ENCODE results near the gene LETMD1.
"Not testable (repeated sequence)": the region's sequence is repeated elsewhere in the genome, so short reads cannot be mapped to it uniquely, and the experiment has no call there.

The LETMD1 gene, protein sequence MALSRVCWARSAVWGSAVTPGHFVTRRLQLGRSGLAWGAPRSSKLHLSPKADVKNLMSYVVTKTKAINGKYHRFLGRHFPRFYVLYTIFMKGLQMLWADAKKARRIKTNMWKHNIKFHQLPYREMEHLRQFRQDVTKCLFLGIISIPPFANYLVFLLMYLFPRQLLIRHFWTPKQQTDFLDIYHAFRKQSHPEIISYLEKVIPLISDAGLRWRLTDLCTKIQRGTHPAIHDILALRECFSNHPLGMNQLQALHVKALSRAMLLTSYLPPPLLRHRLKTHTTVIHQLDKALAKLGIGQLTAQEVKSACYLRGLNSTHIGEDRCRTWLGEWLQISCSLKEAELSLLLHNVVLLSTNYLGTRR

DNA sequence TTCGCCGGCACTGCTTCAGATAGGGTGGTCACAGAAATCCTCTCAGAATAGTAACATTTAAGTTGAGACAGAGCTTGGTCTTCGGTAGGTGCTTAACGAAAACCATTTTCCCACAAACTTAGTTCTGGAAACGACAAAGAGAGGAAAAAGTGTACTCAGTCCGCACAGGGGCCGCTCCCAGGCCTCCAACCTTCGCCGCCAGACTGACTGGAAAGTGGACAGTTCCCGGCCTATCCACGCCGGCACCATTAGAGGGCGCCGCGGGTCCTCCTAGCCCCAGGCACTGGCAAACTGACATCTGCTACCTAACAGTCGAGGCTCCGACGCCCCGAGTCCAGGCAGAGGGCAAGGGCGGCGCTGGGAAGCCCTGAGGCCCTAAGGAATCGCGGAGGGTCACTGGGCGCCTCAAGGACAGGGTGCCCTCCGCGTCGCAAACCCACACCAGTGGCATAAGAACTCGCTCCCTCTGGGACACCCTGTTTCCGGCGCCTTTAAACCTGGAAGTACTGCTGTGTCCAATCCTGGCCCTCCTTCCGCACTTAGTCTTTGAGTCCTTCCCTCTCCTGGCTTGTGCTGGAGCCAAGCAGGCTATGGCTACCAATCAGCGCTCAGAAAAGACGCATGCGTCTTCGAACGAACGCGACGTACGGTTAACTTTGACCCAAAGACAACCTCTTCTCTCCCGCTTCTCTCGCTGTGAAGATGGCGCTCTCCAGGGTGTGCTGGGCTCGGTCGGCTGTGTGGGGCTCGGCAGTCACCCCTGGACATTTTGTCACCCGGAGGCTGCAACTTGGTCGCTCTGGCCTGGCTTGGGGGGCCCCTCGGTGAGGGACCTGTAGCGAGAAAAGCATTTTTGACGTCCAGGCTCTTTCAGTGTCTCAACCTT, at the start of gene LETMD1:
TSS of gene LETMD1 (plus strand) at position 673 of the 886 bp plus-strand sequence. CDS start at position 703, 30 bp downstream.
- peak; percentile 73 to 82 (median 80) for DNase-seq

DNA sequence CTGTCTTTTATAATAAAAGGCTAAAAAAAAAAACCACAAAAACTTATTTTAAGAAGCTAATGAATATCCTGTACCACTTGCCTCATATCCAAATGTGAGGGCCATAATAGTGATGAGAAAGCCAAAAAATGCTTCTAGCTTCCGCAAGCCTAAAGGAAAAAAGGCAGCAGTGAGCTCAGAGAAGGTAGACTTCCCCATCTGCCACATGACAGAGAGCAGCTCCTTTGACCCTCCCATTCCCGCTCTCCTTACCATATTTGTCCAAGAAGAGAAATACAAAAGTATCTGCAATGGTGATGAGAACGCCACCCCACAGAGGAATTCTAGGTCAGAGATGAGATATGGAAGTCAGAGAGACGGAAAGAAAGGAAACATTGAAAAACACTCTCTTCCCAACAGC, 49.0 kb upstream of the LETMD1 start:
- no peak for DNase-seq

GRCh38 chr12:51000245-51000644, 47.9 kb upstream of the LETMD1 start:
- DNase-seq = no peak

GRCh38 chr12:51001799-51002198, 46.3 kb upstream of the LETMD1 start:
- DNase-seq = no peak

- DNase-seq = no peak
Observed at GRCh38 chr12:51004504-51004903, 43.6 kb upstream of the LETMD1 start.

DNA sequence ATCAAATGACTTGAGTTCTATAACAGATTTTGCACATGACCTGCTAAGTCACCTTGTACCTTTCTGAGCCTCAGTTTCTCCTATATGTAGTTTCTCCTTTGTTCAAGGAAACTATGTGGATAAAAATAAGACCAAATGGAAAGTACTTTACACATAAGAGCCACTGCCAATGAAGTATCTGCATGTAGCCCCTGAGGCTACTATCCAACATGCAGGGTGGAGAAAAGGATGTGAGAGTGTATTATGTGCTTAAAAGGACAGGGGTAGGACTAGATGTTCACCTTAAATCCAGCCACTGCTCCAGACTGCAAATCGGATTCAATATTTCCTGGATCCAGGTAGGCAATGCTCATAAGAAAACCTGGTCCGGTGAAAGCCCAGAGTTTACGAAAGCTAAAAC, 43.1 kb upstream of the LETMD1 start:
- DNase-seq = no peak

DNA sequence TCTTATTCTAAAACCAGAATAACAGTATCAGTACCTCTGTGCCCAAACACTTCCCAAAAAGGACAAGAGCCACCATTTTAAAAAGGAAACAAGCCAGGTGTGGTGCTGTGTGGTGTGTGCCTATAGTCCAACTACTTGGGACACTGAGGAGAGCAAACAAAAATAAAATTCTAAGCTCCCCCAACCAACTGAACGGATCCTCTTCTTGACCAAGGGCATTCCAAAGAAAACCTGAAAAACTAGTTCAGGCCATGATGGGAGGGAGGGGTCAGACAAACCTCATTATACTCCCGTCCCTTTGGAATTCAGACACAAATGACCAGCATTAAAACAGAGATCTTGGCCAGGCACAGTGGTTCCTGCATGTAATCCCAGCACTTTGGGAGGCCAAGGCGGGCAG, 42.5 kb upstream of the LETMD1 start:
- no peak for DNase-seq

DNA sequence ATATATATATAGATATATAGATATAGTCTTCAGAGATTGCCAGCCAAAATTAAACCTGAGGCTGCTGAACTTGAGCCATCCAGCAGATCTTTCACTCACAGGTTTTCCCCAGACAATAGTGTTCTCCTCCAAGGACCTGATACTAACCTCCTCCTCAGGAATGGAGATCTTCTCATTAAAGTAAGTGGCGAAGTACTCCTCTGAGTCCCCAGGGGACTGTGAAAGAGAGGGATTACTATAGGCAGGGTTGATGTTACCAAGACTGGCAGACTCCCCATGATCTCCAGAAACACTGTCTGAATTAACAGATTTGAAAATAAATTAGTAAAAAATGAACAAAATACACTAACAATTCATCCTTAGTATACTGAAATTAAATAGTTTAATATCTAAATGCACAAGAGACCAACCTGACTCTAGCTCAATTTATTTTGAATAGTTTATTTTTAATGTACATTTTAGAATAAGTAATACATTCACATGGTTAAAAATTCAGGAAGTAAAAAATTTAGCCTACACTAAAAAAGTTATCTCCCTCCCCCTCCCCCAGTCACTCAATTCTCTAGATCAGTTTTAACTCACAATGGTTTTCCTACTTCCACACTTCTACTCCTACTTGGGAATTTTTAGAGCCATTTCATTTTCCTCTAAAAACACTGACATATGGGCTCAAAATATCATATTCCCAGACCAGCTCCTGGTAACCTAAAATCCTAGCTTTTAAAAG, 39.6 kb upstream of the LETMD1 start:
- no peak for DNase-seq

DNA sequence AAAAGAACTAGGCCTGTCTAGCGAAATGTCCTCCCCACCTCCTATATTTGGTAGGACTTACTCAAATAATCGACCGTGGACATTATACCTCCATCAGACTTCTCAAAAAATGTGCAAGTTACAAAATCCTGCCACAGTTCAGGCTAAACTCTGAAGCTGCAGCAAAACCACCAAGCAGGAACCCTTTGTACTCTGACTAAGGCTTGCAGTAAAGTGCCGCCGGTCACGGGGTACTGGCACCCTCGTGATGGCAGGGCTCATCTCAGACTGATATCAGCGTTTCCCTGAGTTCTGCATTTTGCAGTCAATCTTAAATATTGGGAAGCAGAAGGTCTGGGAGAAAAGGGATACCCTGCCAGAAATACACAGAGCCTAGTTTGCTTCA, 39.1 kb upstream of the LETMD1 start:
- peak in 2 of 4 experiments; percentile 20 to 23 for DNase-seq

DNA sequence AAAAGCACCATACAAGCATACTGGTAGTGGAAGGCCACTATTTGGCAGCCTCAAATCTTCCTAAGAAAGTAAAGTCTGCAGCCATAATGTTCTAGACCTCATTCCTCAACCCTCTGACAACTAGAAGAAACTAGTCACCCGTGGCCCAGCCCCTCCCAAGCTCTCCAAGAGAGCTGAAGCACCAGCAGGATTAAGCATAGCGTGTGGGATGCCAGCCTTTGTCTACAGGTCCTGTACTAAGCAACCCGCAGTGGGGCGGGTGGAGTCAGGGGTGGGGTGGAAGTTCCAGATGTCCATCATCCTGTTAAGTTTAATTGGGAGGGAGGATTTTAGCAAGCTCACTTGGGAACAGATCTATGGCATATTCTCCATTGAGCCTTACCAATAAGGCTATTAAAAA, 36.2 kb upstream of the LETMD1 start:
- DNase-seq = no peak

DNA sequence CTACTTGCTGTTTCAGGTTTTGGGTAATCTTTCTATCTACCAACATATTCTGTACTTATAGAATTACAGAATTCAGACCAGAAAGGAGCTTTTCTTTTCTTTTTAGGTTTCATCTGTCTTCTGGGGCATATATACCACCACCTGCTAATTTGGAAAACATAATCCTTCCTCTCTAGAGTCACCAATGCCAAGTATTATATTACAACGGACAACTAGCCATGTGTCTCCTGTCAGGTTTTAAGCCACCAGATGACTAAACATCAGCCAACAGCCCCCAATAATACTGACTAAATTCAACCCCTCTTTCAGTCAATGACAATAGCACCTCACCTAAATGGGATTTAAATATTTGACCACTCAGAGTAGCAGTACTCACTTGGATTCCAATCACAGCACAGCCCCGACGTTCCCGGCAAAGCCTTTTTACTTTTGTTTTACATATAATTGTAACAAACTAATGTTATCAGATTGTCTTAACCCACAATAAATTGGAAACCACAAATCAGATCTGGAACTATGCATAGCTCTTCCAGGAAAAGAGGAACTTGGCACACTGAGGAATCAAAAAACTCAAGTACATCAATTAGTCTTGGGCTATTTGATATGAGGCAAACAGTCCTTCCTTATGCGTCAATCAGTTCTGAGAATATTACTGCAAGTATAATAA, 35.4 kb upstream of the LETMD1 start:
- DNase-seq = no peak

- no peak for DNase-seq
Observed at GRCh38 chr12:51013441-51013840, 34.7 kb upstream of the LETMD1 start.

DNA sequence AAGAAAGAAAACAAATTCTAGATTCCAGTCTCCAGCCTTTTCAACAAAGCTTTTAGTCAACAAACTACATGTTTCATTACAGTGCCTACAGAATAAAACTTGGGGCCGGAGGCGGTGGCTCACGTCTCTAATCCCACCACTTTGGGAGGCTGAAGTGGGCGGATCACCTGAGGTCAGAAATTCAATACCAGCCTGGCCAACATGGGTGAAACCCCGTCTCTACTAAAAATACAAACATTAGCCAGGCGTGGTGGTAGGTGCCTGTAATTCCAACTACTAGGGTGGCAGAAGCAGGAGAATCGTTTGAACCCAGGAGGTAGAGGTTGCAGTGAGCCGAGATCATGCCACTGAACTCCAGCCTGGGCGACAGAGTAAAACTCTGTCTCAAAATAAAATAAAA, 33.7 kb upstream of the LETMD1 start:
- DNase-seq = not testable (repeated sequence)

GRCh38 chr12:51017452-51017851, 30.7 kb upstream of the LETMD1 start:
- no peak for DNase-seq

DNA sequence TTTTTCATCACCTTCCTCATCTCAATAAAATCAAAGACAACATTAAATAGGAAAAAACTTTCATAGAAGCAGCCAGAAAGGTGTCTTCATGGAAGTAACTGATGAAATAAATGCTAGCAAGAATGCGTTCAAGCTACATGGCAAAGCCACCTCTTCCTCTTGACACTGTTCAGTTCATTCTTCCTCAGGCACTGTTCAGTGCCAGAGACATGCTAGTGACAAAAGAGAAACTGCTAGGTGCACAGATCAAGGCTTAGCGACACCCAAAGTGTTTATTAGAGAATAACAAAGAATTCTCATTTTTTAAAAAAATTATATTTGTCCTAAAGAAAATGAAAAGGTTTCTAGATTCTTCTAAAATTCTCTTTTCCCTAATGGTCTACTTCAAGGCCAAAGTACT, 29.2 kb upstream of the LETMD1 start:
- no peak for DNase-seq

- DNase-seq = no peak
Observed at GRCh38 chr12:51019927-51020326, 28.2 kb upstream of the LETMD1 start.

GRCh38 chr12:51020448-51021182, 27.5 kb upstream of the LETMD1 start:
- no peak for DNase-seq

DNA sequence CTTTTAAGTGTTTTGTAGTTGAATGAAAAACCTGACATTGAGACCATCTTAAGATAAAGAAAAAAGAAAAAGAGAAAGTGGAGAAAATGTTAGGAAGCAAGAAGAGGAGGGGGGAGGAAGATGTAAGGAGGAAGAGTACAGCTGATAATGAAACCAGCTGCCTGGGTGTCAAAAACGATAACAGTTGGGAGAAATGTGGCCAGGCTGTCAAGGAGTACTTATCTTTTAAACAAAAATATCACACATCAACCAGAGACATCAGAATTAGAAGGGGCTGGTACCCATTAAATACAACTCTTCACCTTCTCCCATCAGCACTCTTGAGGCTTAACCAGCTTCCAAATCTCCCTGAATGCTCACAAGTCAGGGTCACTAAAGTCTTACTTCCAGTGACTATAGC, 26.4 kb upstream of the LETMD1 start:
- no peak for DNase-seq

- DNase-seq = no peak
Observed at GRCh38 chr12:51023625-51024382, 24.3 kb upstream of the LETMD1 start.

DNA sequence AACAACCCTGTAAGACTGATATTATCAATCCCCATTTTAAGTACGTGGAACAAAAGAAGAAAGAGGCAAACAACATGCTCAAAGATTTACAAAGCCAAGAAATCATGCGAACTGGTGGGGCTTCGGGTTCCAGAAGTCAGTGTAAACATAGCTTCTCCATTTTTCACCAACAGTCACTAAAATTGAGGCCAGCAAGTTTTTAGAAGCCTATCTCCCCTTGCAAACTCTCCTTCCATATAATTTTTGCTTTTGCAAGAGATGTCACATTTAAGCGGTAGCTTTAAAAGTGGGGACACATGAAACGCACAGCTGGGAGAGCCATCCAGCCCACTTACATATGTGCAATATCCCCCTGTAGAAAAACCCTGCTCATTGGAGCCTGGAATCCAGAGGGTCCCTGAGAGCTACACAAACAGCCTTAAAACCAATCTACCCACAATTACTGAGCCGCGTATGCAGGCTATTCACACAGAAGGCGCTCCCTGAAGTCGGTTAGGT, 22.7 kb upstream of the LETMD1 start:
- DNase-seq = no peak

Measured in activated CD4-positive, CD25-positive, alpha-beta regulatory T cell (primary cell).